Tibial artery (tissue), 4 donors: ENCODE results near the gene ANKRD10.
"Not testable (repeated sequence)": the region's sequence is repeated elsewhere in the genome, so short reads cannot be mapped to it uniquely, and the experiment has no call there.

Experiments used
- DNase-seq, 2 donors: peaks; one replicate each; pipeline ENCODE4 v3.0.0-alpha.2; 2019
- H3K27ac ChIP-seq, 2 donors: fragments of 200-600 bp; sonication (generic) in 1 of 2; 1 replicate in 1 of 2; 2 replicates in 1 of 2; pipeline ENCODE4 v1.5.1; 2018 to 2019; ENCODE audit warnings: mild to moderate bottlenecking in 1 of 2
- H3K27me3 ChIP-seq, 2 donors: fragments of 200-600 bp; sonication (generic) in 1 of 2; one replicate each; pipeline versions ENCODE4 v1.5.1 to v1.6.0; 2016 to 2019
- H3K36me3 ChIP-seq, 3 donors: fragments of 200-600 bp; sonication (generic) in 2 of 3; one replicate each; pipeline ENCODE4 v1.5.1; 2016 to 2019; ENCODE audit warnings: mild to moderate bottlenecking in 2 of 3
- H3K4me1 ChIP-seq, 4 donors: fragments of 200-600 bp; sonication (generic) in 2 of 4; 1 replicate in 3 of 4; 2 replicates in 1 of 4; pipeline ENCODE4 v1.5.1; 2016 to 2019
- H3K4me3 ChIP-seq, 2 donors: fragments of 200-600 bp; sonication (generic) in 1 of 2; 1 replicate in 1 of 2; 2 replicates in 1 of 2; pipeline ENCODE4 v1.5.1; 2018 to 2019; ENCODE audit warnings: mild to moderate bottlenecking in 2 of 2
- H3K9me3 ChIP-seq, 3 donors: fragments of 200-600 bp; sonication (generic) in 1 of 3; one replicate each; pipeline ENCODE4 v1.5.1; 2016 to 2019
- CTCF ChIP-seq, 2 experiments: fragments of 200-600 bp in 1 of 2; fragments of 450-650 bp in 1 of 2; IDR thresholded peaks; one replicate each; pipeline ENCODE4 v1.5.1; 2017 to 2019; ENCODE audit warnings: antibody characterized with exemption in 2 of 2, mild to moderate bottlenecking in 1 of 2, moderate library complexity in 1 of 2
- intact Hi-C: fragments of 100-400 bp; cut with DNase I; formaldehyde crosslinking; loops from one replicate; pipeline ENCODE4 v1.15.0; 2023; ENCODE audit warnings: low total_unique reads

ANKRD10 gene

GRCh38 chr13:110838116-110838515, 76.8 kb downstream of the ANKRD10 start:
- Histone ChIP-seq H3K27ac (no peak overlapping the region), H3K4me1 (no peaks in the 10 kb centered on the region), H3K9me3 (no peaks in the 10 kb centered on the region), H3K36me3 (no peaks in the 10 kb centered on the region), H3K4me3 (no peak overlapping the region), H3K27me3 (peaks cover 0 to 3% of the 10 kb centered on the region in 2 donors)
- DNase-seq, result no peak
- intact Hi-C loops, result no loop called here
- TF ChIP-seq CTCF (IDR thresholded peaks at IDR 0.05), result no peak

DNA sequence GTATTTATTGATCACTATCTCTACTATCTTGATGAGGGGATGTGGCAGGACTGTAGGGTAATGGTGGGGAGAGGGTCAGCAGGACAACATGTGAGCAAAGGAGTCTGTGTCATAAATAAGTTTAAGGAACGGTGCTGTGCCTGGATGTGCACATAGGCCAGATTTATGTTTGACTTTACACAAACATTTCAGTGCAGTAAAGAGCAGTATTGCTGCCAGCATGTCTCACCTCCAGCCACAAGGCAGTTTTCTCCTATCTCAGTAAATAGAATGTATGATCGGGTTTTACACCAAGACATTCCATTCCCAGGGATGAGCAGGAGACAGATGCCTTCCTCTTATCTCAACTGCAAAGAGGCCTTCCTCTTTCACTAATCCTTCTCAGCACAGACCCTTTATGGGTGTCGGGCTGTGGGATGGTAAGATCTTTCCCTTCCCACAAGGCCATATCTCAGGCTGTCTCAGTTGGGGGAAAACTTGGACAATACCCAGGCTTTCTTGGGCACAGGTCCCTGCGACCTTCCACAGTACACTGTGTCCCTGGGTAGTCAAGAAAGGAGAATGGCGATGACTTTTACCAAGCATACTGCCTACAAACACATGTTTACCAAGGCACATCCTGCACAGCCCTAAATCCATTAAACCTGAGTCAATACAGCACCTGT, 77.3 kb downstream of the ANKRD10 start:
- H3K4me3 ChIP-seq, H3K27ac ChIP-seq, H3K9me3 ChIP-seq, H3K36me3 ChIP-seq, intact Hi-C loops, DNase-seq, H3K4me1 ChIP-seq, H3K27me3 ChIP-seq: not testable (repeated sequence)

GRCh38 chr13:110836605-110836903, 78.3 kb downstream of the ANKRD10 start:
- H3K4me1 ChIP-seq, result no peaks in the 10 kb centered on the region

DNA sequence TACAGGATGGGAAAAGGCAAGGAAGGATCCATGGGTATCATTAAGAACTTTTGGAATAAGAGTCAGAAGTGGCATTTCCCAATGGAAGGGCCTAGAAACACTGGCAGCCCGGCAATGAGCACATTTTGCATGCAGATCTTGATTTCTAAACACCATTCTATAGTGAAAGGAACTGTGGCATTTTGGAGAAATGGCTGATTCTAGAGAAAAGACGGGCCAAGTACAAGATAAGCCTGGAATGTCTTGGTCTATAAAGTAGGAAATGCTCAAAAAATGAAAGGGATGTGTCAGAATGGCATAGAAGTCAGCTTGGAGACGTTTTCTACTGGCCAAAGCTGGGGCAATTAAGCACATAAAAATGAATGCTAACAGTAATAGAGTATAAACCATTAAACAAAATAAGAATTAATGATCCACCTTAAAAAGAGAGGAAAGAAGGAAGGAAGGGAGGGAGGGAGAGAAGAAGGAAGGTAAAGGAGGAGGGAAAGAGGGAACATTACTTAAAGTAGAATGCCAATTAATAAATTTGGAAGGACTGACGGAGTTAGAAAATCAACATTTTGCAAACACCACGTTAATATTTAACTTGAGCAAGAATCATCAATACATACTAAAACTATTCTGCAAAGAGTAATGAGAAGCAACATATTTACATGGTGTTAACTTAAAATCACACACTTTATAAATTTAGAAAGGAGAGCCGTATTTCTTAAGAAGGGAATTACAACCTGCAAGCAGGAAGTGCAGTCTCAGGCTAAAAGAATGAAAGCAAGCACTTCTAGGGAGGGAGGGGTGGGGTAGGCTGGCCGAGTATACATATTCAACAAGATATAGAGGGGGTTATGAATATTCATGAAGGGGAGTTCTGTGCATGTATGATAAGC, 78.9 kb downstream of the ANKRD10 start:
- Histone ChIP-seq H3K27ac (no peak overlapping the region), H3K4me3 (no peak overlapping the region), H3K4me1 (no peaks in the 10 kb centered on the region), H3K36me3 (no peaks in the 10 kb centered on the region), H3K27me3 (peaks cover 0 to 7% of the 10 kb centered on the region in 2 donors), H3K9me3 (no peaks in the 10 kb centered on the region)
- intact Hi-C loops, result no loop called here
- no peak for TF ChIP-seq CTCF (IDR thresholded peaks at IDR 0.05)
- no peak for DNase-seq

More at GRCh38 chr13:110836605-110836903, 78.3 kb downstream of the ANKRD10 start:
- Histone ChIP-seq H3K4me3 (no peak overlapping the region), H3K27me3 (peaks cover 0 to 3% of the 10 kb centered on the region in 2 donors), H3K36me3 (no peaks in the 10 kb centered on the region), H3K27ac (no peak overlapping the region), H3K9me3 (no peaks in the 10 kb centered on the region)
- DNase-seq, result no peak
- intact Hi-C loops, result no loop called here
- TF ChIP-seq CTCF (IDR thresholded peaks at IDR 0.05), result no peak

DNA sequence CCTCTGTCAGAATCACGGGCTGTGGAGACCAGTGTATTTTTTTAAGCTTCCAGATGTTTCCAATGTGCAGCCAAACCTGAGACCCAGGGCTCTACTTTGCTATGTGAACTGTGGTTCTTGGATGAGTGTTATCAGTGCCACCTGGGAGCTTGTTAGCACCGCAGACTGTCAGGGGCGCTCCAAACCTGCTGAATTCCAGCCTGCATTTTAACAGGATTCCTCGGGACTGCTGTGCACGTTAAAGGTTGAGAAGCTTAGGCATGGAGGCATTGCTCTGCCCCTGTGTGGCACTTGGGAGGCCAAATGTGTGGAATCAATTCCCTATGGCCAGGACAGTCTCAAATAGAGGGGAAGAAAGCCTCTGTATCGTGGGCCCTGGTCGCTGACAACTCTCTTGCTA, 80.3 kb downstream of the ANKRD10 start:
- no peaks in the 10 kb centered on the region for H3K36me3 ChIP-seq
- TF ChIP-seq CTCF (IDR thresholded peaks at IDR 0.05), result no peak
- peaks cover 0 to 11% of the 10 kb centered on the region in 2 donors for H3K27me3 ChIP-seq
- H3K4me1 ChIP-seq, result no peaks in the 10 kb centered on the region
- no peak for DNase-seq
- no peak overlapping the region for H3K27ac ChIP-seq
- H3K4me3 ChIP-seq, result no peak overlapping the region
- no peaks in the 10 kb centered on the region for H3K9me3 ChIP-seq
- intact Hi-C loops, result no loop called here

DNA sequence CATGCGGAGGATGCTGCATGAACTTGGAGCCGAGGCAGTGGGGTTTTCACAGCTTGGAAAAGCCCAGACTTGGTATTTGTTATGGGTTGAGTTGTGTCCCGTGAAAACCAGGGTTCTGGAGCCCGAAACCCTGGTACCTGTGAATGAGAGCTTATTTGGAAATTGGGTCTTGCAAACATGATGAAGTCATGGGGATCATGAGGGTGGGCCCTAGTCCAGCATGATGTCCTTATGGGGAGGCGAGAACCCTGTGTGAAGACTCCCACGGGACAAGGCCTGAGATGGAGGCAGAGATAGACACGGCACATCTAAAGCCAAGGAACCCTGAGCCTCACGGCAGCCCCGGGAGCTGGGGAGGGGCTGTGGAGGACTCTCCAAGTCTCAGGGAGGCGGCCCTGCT, 82.3 kb downstream of the ANKRD10 start:
- no peaks in the 10 kb centered on the region for H3K4me1 ChIP-seq

More for the DNA sequence above, 82.3 kb downstream of the ANKRD10 start:
- TF ChIP-seq CTCF (IDR thresholded peaks at IDR 0.05), result no peak
- Histone ChIP-seq H3K4me3 (no peak overlapping the region), H3K36me3 (no peaks in the 10 kb centered on the region), H3K27ac (no peak overlapping the region), H3K9me3 (no peaks in the 10 kb centered on the region), H3K27me3 (peaks cover 0 to 11% of the 10 kb centered on the region in 2 donors)
- no peak for DNase-seq
- intact Hi-C loops, result no loop called here
